Stimulated activated CD8-positive, alpha-beta memory T cell treated with anti-CD3 and anti-CD28 coated beads, Interleukin-12 subunit alpha, Interleukin-12 subunit beta, amount 100 ng/mL, for 4 hours (primary cell): ENCODE results near the gene ACACA.

Experiments
- DNase-seq: peaks from one replicate; pipeline ENCODE4 v3.0.0-alpha.2; 2020; ENCODE audit warnings: low read depth

ACACA gene

GRCh38 chr17:37291351-37291750 is 115.3 kb downstream of the ACACA start:
- no peak for DNase-seq

GRCh38 chr17:37286430-37286829 is 120.2 kb downstream of the ACACA start:
- no peak for DNase-seq

DNA sequence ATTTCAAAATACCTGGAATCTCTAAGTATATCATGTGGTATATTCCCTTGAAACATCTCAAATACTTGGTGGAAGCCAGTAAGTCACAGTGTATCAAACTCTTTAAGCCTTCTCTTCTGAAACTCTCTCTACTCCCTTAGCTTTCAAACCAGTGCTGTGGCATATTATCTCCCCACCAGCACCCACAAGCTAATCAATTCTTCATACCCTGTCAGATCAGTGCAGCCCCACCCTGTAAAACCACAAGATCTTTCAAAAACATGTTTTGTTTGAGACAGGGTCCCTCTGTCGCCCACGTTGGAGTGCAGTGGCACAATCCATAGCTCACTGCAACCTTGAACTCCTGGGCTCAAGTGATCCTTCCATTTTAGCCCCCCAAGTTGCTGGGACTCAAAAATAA is 122.4 kb downstream of the ACACA start:
- DNase-seq: no peak

DNA sequence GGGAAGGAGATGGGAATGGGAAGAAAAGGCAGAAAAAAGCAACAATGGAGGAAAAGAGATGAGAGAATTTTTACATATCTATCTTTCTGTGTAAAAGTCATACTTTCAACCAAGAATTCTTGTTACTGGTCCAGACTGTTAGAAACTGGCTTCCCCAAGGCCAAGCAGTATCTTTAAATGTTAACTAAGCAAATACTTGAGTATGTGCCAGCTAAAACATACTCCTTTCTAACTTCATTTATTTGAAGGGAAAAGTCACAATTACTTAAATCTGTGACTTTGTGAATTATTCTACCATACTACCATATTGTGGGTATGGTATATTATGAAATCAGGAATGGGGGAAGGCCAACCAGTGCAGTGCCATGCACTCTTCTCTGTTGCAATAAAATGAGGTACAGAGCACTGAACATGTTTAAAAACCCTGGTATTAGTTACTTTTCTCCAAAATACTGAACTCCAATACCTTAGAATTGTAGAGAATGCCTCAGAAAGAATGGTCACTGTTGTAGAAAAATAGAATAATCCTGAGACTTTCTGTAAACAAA is 123.1 kb downstream of the ACACA start:
- DNase-seq: no peak

GRCh38 chr17:37280841-37281240 is 125.8 kb downstream of the ACACA start:
- no peak for DNase-seq

DNA sequence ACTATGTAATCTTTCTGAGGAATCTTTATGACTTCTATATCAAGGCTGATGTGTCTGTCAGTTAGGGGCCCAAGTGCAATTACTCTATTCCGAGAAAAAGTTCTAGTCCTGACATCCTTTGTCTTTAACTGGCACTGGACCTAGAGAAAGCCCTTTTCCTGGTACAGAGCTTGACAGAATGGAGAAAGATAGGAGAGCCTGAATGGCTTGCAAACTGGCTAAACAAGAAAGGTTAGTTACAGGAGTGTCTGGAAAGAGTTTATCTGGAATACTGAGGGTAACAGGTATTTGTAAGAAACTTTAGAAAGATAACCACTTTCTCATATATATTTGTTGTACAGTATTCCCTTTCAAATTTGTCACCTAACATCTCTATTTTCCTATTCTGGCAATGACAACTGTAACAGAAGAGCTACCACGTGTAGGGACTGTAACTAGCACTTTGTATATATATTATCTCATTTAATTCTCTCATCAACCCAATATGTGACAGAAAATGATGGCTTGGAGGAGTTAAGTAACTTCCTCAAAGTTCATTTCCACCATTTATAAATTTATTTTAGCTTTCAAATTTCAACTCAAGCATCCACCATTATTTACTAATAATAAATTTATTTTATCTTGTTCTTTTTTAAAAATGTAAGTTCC is 128.3 kb downstream of the ACACA start:
- no peak for DNase-seq

GRCh38 chr17:37276475-37276874 is 130.2 kb downstream of the ACACA start:
- DNase-seq: no peak

- DNase-seq: no peak
These were observed 132.2 kb downstream of the ACACA start for GRCh38 chr17:37274461-37274860.

DNA sequence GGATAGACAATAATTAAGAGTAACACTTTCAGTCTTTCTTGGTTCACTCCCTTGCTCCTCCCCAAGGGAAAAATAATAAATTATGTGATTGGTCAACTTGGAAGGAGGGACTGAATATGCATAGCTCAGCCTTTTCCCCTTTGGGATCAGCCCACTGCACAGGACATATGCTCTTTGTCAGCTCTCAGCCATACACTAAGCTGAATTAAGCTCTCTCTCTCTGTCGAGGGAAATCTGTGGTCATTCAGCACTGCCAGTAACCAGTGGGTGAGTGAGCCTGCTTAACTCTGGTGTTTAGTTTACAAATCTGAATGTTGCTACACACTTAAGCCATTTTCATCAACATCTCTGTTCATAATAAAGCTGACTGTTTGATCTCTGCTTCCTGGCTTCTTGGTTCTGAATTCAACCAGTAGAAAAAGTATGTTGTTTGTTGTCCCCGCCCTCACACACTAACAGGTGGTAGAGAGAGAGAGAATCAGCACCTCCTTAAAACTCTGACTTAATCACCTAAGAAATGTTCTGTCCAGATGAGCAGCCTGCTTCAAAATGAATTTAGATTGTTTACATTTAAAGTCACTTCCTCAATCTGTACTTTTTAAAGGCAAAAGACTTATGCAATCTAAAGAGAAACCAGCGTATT is 133.1 kb downstream of the ACACA start:
- DNase-seq: no peak

GRCh38 chr17:37265446-37266173 is 141.0 kb downstream of the ACACA start:
- DNase-seq: no peak

GRCh38 chr17:37261286-37261685 is 145.3 kb downstream of the ACACA start:
- DNase-seq: no peak

DNA sequence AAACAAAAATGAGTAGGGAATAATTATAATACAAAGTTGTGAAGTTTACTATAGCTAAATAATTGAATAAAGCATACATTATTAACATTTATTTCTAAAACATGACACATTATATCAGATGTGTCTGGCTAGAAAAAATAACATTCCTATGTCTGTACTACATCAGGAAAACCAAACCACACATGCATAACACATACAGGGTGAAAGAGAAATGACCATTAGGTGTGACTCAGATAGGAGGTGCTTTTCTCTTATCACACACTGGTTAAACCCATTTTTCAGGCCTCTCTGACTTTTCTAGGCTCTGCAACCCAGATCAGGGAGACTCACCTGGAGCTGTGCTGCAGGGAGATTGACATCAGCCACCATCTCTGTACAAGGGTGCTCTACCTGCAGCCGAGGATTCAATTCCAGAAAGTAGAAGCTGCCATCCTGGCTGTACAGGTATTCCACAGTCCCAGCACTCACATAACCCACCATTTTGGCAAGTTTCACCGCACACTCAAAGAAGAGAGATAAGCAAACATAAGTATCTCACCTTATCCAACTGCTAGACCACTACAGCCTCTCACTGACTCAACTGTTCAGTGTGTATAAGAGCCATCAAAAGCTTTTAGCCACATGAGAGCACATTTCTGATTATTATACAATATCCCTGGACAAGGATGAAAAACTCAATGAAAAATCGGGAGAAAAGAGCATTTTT is 147.5 kb downstream of the ACACA start:
- no peak for DNase-seq

- no peak for DNase-seq
These were observed 150.0 kb downstream of the ACACA start for GRCh38 chr17:37256627-37257026.

- no peak for DNase-seq
These were observed 151.2 kb downstream of the ACACA start for GRCh38 chr17:37255432-37255831.

DNA sequence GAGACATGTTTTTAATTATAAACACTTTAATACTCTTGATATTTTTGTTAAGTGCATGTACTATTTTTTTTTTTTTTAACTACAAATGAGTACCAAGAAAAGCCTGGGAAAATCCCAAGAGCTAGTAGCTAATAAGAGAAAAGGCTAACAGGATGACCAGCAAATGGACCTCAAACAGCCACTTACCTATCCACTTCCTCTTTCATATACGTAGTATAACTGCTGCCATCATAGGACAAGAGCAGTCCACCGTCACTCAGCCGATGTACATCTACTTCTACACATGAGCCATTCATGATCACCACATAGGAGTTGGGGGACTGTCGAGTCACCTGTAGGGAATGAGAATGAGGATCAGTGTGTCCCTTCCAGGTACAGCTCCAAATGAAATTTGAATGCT is 158.8 kb downstream of the ACACA start:
- no peak for DNase-seq

DNA sequence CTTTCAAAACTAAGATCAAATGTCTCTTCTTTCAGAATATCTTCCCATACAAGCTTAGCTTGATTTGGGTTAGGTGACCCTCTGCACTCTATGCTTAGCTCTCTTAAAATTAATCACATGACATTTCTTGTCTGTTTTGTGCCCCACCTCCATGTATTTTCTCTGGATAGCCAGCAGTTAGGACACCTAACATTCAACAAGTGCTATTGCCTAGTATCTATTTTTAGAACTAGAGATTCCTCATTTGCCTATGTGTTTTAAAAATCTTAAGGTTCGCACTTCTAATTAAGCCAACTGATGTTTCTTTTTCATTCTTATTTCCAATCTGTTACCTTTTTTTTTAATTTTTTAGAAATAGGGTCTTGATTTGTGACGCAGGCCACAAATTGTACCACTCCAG is 160.6 kb downstream of the ACACA start:
- no peak for DNase-seq

GRCh38 chr17:37240381-37240780 is 166.3 kb downstream of the ACACA start:
- no peak for DNase-seq

DNA sequence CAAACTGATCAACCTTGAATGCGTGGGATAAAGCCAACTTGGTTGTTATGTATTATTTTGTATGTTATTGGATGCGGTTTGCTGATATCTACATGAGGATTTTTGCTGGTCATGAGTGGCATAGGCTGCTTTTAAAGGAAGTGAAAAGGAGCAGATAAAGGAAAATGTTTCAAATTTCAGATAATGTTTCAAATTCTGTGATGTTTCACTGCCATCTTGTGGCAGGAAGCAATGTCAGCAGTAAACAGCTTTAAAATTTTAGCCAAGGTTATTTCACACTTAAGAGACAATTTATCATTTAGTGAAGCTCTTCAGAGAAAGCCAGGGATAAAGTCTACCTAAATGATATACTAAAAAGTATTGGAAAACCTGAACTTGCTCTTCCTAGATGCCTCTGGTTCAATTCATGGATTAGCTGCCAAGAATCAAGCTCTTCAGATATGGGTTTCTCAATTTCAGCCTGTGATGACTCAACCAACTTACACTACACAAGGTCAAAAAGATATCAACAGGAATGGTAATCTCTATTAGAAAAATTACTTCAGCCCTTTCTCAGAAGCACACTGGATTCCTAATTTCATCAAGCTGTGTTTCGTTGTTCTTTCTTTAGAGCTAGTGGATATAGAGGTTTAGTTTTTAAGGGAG is 166.8 kb downstream of the ACACA start:
- DNase-seq: no peak

- DNase-seq: no peak
These were observed 172.5 kb downstream of the ACACA start for GRCh38 chr17:37234106-37234505.

DNA sequence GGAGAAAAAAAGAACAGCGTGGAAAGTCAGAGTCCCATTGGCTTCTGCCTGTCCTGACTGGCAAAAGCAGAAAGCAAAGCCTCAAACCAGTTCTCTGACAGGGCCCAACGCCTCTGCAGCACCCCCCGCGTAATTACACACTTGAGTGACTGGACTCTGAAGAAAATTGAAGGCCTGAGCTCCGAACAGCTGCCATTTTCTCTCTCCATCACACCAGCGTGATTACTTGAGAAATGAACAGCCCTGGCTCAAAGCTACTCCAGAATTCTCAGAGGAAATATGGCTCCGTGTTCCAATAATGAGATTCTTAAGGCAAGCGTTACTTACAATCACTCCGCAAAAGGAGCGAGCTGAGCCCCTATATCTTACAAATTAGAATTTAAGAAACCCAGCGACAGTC is 173.6 kb downstream of the ACACA start:
- no peak for DNase-seq

- no peak for DNase-seq
These were observed 174.7 kb downstream of the ACACA start for GRCh38 chr17:37231887-37232286.

GRCh38 chr17:37230633-37231032 is 176.0 kb downstream of the ACACA start:
- DNase-seq: no peak
